ENCODE data around the gene EGFLAM. TPM values are rescaled to one million over a fixed set of nuclear protein-coding genes. Genes with fewer than 3 reads are reported as not detected.

Gene EGFLAM
- total and polyA plus RNA-seq, 2 experiments from 2014 or later, result 0.24 to 1.9 TPM

DNA sequence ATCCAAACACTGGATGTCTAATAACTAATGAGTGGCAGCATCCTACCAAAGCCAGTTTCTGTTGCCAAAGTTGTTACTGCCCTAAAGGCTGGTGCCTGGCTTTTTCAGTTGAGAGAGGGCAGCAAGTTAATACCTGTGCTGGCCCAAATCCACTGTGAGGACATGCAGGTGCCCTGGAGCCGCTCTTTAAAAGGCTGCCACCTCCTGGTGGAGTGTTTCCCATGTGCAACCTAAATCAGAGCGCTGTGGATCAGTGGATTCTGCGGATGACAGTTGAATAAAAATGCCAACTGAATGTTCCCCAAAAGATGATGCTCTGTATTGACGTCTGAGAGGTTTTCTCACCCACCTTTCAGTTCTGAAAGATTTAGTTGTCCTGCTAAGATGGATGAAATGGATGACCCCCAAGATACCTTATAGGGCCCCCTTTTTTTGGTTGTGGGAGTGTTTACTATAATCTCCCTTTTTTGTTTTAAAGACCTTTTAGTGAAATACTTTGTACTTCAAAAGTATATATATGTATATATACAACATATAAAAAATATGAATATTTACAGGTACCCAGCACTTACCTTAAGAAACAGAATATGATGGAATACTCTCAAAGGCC is 146.4 kb downstream of the EGFLAM start:
- H3K9me2 ChIP-seq (ENCODE audit: insufficient read depth), result no peaks in the 10 kb centered on the region
- H3K27ac ChIP-seq (ENCODE audit: low read depth), result no peak overlapping the region
- H3K4me3 ChIP-seq, result no peak overlapping the region
- TF ChIP-seq, protein P1, sequence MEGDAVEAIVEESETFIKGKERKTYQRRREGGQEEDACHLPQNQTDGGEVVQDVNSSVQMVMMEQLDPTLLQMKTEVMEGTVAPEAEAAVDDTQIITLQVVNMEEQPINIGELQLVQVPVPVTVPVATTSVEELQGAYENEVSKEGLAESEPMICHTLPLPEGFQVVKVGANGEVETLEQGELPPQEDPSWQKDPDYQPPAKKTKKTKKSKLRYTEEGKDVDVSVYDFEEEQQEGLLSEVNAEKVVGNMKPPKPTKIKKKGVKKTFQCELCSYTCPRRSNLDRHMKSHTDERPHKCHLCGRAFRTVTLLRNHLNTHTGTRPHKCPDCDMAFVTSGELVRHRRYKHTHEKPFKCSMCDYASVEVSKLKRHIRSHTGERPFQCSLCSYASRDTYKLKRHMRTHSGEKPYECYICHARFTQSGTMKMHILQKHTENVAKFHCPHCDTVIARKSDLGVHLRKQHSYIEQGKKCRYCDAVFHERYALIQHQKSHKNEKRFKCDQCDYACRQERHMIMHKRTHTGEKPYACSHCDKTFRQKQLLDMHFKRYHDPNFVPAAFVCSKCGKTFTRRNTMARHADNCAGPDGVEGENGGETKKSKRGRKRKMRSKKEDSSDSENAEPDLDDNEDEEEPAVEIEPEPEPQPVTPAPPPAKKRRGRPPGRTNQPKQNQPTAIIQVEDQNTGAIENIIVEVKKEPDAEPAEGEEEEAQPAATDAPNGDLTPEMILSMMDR (conservative IDR thresholded peaks at IDR 0.05; ENCODE audit: low read depth in 2 of 2), result peak; percentile 71 to 86
- TF ChIP-seq STAT1 (IDR thresholded peaks at IDR 0.05; ENCODE audit: unreplicated experiment), result no peak
- DNase-seq (ENCODE audit: low spot score), result peak; percentile 80
- H4K20me1 ChIP-seq (replicated peaks; ENCODE audit: insufficient read depth), result no peaks in the 10 kb centered on the region
- H3K79me2 ChIP-seq (replicated peaks; ENCODE audit: insufficient read depth), result no peaks in the 10 kb centered on the region
- H3K4me2 ChIP-seq, result no peak overlapping the region
- peak; percentile 98 for ATAC-seq
- no peaks in the 10 kb centered on the region for H3K4me1 ChIP-seq (ENCODE audit: insufficient read depth)
- no peak overlapping the region for H2AFZ ChIP-seq
- no peaks in the 10 kb centered on the region for H3K27me3 ChIP-seq (ENCODE audit: insufficient read depth)
- Mint-ChIP-seq H3K36me3 (ENCODE audit: low read depth) (no peaks in the 10 kb centered on the region), H3K4me3 (no peak overlapping the region), H3K9me3 (no peaks in the 10 kb centered on the region; the same call in 2 of the 3 replicates), H3K27me3 (ENCODE audit: insufficient read depth, low read depth, poor library complexity) (peaks cover 5% of the 10 kb centered on the region), H3K4me1 (peaks cover 10% of the 10 kb centered on the region; the same call in 2 of the 3 replicates), H3K27ac (no peak overlapping the region; the same call in 1 of the 2 replicates)
- no peaks in the 10 kb centered on the region for H3F3A ChIP-seq (replicated peaks; ENCODE audit: low read depth)
- no peaks in the 10 kb centered on the region for H3K36me3 ChIP-seq (ENCODE audit: insufficient read depth)

DNA sequence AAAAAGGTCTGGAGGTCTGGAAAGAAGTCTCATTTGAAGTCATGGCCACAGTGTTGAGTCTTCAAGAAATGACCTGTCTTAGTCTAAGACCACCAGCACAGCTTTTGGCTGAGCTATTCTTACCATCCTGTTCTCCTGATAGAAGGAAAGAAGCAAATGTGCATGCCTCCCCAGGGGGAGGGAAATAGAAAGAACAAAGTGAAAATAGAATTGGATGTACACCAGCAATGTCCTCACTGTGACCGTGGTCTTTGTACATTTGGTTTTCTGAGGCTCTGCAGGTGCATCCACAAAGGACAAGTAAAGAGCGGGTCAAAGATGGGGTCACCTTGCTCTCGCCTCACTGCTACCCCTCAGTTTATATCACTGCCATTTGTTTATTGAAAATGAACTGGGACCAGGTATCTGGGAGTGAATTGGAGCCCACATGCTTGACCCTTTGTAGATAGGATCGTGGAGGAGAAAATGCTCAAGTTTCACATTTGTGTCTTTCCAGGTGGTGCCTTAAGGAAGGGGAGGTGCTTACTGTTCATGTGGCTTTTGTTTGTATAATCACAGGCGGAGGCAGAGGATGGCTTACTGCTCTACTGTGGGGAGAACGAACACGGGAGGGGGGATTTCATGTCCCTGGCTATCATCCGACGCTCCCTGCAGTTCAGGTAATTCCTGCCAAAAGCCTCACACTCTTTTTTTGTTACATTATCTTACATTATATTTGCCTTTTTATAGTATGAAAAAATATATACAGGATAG is 150.3 kb downstream of the EGFLAM start:
- peaks cover 10% of the 10 kb centered on the region; the same call in 2 of the 3 replicates for H3K4me1 Mint-ChIP-seq
- no peak overlapping the region for H3K27ac Mint-ChIP-seq
- TF ChIP-seq ZNF114 (CRISPR knock-in tag; IDR thresholded peaks at IDR 0.05) (no peak), CREB1 (CRISPR knock-in tag; IDR thresholded peaks at IDR 0.05; ENCODE audit: low read depth) (no peak), EZH2 (IDR thresholded peaks at IDR 0.05; ENCODE audit: low read depth, unreplicated experiment) (no peak), POLR2AphosphoS5 (IDR thresholded peaks at IDR 0.05; ENCODE audit: low read depth) (no peak), STAT1 (IDR thresholded peaks at IDR 0.05; ENCODE audit: unreplicated experiment) (no peak), NANOG (IDR thresholded peaks at IDR 0.05; ENCODE audit: borderline replicate concordance) (no peak)
- TF ChIP-seq, protein P2, sequence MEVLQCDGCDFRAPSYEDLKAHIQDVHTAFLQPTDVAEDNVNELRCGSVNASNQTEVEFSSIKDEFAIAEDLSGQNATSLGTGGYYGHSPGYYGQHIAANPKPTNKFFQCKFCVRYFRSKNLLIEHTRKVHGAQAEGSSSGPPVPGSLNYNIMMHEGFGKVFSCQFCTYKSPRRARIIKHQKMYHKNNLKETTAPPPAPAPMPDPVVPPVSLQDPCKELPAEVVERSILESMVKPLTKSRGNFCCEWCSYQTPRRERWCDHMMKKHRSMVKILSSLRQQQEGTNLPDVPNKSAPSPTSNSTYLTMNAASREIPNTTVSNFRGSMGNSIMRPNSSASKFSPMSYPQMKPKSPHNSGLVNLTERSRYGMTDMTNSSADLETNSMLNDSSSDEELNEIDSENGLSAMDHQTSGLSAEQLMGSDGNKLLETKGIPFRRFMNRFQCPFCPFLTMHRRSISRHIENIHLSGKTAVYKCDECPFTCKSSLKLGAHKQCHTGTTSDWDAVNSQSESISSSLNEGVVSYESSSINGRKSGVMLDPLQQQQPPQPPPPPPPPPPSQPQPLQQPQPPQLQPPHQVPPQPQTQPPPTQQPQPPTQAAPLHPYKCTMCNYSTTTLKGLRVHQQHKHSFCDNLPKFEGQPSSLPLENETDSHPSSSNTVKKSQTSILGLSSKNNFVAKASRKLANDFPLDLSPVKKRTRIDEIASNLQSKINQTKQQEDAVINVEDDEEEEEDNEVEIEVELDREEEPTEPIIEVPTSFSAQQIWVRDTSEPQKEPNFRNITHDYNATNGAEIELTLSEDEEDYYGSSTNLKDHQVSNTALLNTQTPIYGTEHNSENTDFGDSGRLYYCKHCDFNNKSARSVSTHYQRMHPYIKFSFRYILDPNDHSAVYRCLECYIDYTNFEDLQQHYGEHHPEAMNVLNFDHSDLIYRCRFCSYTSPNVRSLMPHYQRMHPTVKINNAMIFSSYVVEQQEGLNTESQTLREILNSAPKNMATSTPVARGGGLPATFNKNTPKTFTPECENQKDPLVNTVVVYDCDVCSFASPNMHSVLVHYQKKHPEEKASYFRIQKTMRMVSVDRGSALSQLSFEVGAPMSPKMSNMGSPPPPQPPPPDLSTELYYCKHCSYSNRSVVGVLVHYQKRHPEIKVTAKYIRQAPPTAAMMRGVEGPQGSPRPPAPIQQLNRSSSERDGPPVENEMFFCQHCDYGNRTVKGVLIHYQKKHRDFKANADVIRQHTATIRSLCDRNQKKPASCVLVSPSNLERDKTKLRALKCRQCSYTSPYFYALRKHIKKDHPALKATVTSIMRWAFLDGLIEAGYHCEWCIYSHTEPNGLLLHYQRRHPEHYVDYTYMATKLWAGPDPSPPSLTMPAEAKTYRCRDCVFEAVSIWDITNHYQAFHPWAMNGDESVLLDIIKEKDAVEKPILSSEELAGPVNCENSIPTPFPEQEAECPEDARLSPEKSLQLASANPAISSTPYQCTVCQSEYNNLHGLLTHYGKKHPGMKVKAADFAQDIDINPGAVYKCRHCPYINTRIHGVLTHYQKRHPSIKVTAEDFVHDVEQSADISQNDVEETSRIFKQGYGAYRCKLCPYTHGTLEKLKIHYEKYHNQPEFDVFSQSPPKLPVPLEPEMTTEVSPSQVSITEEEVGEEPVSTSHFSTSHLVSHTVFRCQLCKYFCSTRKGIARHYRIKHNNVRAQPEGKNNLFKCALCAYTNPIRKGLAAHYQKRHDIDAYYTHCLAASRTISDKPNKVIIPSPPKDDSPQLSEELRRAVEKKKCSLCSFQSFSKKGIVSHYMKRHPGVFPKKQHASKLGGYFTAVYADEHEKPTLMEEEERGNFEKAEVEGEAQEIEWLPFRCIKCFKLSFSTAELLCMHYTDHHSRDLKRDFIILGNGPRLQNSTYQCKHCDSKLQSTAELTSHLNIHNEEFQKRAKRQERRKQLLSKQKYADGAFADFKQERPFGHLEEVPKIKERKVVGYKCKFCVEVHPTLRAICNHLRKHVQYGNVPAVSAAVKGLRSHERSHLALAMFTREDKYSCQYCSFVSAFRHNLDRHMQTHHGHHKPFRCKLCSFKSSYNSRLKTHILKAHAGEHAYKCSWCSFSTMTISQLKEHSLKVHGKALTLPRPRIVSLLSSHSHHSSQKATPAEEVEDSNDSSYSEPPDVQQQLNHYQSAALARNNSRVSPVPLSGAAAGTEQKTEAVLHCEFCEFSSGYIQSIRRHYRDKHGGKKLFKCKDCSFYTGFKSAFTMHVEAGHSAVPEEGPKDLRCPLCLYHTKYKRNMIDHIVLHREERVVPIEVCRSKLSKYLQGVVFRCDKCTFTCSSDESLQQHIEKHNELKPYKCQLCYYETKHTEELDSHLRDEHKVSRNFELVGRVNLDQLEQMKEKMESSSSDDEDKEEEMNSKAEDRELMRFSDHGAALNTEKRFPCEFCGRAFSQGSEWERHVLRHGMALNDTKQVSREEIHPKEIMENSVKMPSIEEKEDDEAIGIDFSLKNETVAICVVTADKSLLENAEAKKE (CRISPR knock-in tag; IDR thresholded peaks at IDR 0.05), result no peak

More for the DNA sequence above, 150.3 kb downstream of the EGFLAM start:
- H2AFZ ChIP-seq, result no peak overlapping the region
- H3K4me2 ChIP-seq, result no peak overlapping the region
- Mint-ChIP-seq H3K4me3 (no peak overlapping the region), H3K9me3 (no peaks in the 10 kb centered on the region), H3K36me3 (ENCODE audit: low read depth) (no peaks in the 10 kb centered on the region), H3K27me3 (ENCODE audit: insufficient read depth, low read depth, poor library complexity) (peaks cover 4% of the 10 kb centered on the region)
- no peaks in the 10 kb centered on the region for H3K36me3 ChIP-seq (ENCODE audit: insufficient read depth)
- no peaks in the 10 kb centered on the region for H3F3A ChIP-seq (replicated peaks; ENCODE audit: low read depth)
- no peak overlapping the region for H3K4me3 ChIP-seq
- no peaks in the 10 kb centered on the region for H3K79me2 ChIP-seq (replicated peaks; ENCODE audit: insufficient read depth)
- H3K27me3 ChIP-seq (ENCODE audit: insufficient read depth), result no peaks in the 10 kb centered on the region
- no peak for ATAC-seq
- no peaks in the 10 kb centered on the region for H3K9me2 ChIP-seq (ENCODE audit: insufficient read depth)
- no peaks in the 10 kb centered on the region for H3K4me1 ChIP-seq (ENCODE audit: insufficient read depth)
- no peak for DNase-seq (ENCODE audit: low spot score)
- no peaks in the 10 kb centered on the region for H4K20me1 ChIP-seq (replicated peaks; ENCODE audit: insufficient read depth)
- no peak overlapping the region for H3K27ac ChIP-seq (ENCODE audit: low read depth)

Measured in GM23338 (cell line).